Measurements from ENCODE around the gene SLC9A9. TPM values are rescaled to one million over a fixed set of nuclear protein-coding genes. Genes with fewer than 3 reads are reported as not detected.

Gene SLC9A9
- total and polyA plus RNA-seq, 9 of the 15 experiments (the other 6 are each of a cell fraction or from before 2014, with no cell fraction given): 0.03 to 0.13 TPM; not detected in 7

GRCh38 chr3:143793971-143794370 is 54.3 kb downstream of the SLC9A9 start (continued):
- TF ChIP-seq CHD7 (IDR thresholded peaks at IDR 0.05; ENCODE audit: low read depth, low read length) (no peak), ETV1 (tag; conservative IDR thresholded peaks at IDR 0.05; ENCODE audit: low read depth) (no peak), ZNF384 (IDR thresholded peaks at IDR 0.05; ENCODE audit: low read depth, low read length) (no peak), CC2D1A (IDR thresholded peaks at IDR 0.05) (no peak), FOXA3 (CRISPR knock-in tag; conservative IDR thresholded peaks at IDR 0.05 in 1 of 2, IDR thresholded peaks at IDR 0.05 in 1 of 2) (no peak), HMGN3 (IDR thresholded peaks at IDR 0.05; ENCODE audit: borderline replicate concordance, extremely low read depth, insufficient read length, low read depth, low read length) (no peak), KLF13 (tag; IDR thresholded peaks at IDR 0.05; ENCODE audit: borderline replicate concordance, low read depth) (no peak)
